BE2C (cell line): ENCODE data around the gene COL27A1.

Experiments
- DNase-seq: peaks from one replicate; pipeline ENCODE4 v3.0.0-alpha.2; 2020
- H3K27me3 ChIP-seq: fragments of 250-450 bp; sonication (Bioruptor Pico); 2 replicates; pipeline ENCODE4 v1.5.1; 2020; ENCODE audit warnings: mild to moderate bottlenecking
- H3K36me3 ChIP-seq: fragments of 250-450 bp; sonication (Bioruptor Pico); 2 replicates; pipeline ENCODE4 v1.5.1; 2020; ENCODE audit warnings: mild to moderate bottlenecking
- H3K4me1 ChIP-seq: fragments of 250-450 bp; sonication (Bioruptor Pico); 2 replicates; pipeline ENCODE4 v1.5.1; 2020
- H3K4me3 ChIP-seq: 2 replicates; pipeline ENCODE4 v1.5.1; 2011; ENCODE audit warnings: low read depth, low read length
- H3K9me3 ChIP-seq: fragments of 250-450 bp; sonication (Bioruptor Pico); 2 replicates; pipeline ENCODE4 v1.5.1; 2020
- CTCF ChIP-seq: IDR thresholded peaks from 2 replicates; pipeline ENCODE4 v1.5.1; 2012; ENCODE audit warnings: mild to moderate bottlenecking, low read depth, low read length

Gene COL27A1

DNA sequence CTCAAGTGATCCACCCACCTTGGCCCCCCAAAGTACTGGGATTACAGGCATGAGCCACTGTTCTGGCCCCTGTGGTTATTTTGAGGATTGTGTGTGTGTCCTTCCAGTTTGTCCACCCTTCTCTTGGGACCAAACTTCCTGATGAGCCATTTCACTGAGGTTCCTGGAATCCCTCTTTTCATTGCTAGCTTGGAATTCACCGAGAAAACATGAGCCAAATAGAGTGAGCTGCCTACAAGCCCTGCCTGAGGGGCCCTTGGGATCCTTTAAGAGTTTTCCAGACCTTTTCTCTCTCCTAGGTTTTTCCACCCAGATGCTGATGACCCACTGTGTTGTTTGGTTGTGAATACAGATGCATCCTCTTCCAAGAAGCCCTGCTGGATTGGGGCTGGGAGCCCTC lies 43.0 kb upstream of the COL27A1 start:
- Histone ChIP-seq H3K9me3 (no peaks in the 10 kb centered on the region), H3K36me3 (no peaks in the 10 kb centered on the region), H3K4me1 (no peaks in the 10 kb centered on the region), H3K4me3 (no peak overlapping the region), H3K27me3 (peaks cover 41% of the 10 kb centered on the region)
- no peak for TF ChIP-seq CTCF
- DNase-seq, result no peak

DNA sequence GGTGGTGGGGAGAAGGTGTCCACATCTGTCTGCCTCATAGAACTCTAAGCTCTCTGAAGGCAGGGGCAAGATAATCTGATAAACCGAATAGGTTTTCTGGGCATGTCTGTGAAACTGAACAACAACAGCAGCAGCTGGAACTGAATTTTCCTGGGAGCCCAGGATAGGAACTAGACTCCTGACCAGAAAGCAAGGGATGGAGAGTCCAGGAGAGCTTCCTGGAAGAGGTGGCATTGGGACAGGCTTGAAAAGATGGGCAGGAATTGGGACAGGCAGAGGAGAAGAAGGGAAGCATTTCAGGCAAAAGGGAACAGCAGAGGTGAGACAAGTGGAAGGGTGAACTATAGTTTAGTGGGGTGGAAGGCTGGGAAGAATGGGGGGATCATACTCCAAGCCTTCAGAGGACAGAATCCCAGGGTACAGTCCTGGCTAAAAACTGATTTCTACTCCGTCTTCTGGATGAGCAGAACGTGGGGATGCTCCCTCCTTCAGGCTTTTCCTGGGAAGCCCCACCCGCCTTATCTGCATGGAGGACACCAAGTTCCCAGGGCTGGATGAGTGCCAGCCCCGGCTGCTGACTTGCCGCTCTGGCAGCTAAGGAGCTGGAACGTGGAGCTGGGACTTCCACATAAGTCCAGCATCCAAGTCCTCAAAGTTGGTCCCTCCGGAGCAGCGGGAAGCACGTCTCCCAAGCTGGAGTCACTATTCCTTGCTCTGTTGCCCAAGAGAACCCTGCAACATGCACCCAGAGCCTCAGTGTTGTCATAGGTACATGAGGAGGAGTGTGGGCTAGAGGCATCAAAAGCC lies 42.4 kb upstream of the COL27A1 start:
- TF ChIP-seq CTCF, result no peak
- peak; percentile 55 for DNase-seq
- H3K9me3 ChIP-seq, result no peaks in the 10 kb centered on the region
- H3K36me3 ChIP-seq, result no peaks in the 10 kb centered on the region
- peaks cover 47% of the 10 kb centered on the region for H3K27me3 ChIP-seq
- H3K4me3 ChIP-seq, result no peak overlapping the region
- H3K4me1 ChIP-seq, result no peaks in the 10 kb centered on the region

GRCh38 chr9:114114364-114114763 lies 41.0 kb upstream of the COL27A1 start:
- peaks cover 61% of the 10 kb centered on the region for H3K27me3 ChIP-seq
- no peaks in the 10 kb centered on the region for H3K36me3 ChIP-seq
- no peak for TF ChIP-seq CTCF
- H3K9me3 ChIP-seq, result no peaks in the 10 kb centered on the region
- H3K4me1 ChIP-seq, result no peaks in the 10 kb centered on the region
- H3K4me3 ChIP-seq, result no peak overlapping the region
- DNase-seq, result no peak

GRCh38 chr9:114115654-114116125 lies 39.6 kb upstream of the COL27A1 start:
- H3K27me3 ChIP-seq, result peaks cover 68% of the 10 kb centered on the region
- no peak overlapping the region for H3K4me3 ChIP-seq
- no peaks in the 10 kb centered on the region for H3K36me3 ChIP-seq
- no peak for TF ChIP-seq CTCF
- no peaks in the 10 kb centered on the region for H3K9me3 ChIP-seq
- no peak for DNase-seq
- no peaks in the 10 kb centered on the region for H3K4me1 ChIP-seq

DNA sequence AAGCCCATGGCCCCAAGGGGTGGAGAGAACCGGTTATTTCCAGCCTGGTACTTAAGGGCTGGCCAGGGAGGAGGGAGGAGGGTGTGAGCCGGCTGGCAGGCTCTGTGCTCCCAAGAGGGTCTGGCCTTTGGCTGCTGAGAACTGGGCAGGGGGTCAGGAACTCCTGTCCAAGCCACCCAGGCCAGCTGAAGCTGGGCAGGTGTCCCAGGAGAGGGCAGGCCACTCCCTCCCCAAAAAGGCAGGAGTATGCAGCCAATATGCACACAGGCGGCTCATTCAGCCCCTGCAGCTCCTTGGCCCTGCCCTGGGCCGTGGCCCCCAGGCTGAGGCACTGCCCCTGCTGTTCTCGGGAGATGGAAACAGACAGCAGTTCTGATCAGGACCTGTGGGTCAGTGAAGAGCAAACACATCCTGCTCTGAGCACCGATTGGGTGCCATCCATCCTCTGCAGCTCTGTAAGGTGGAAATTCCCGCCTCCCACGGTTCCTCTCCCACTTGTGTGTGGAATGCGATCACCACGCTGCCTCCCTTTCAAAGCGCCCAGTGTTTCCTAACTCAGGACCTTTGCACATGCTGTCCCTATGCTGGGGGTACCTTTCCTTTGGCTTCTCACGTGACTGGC lies 39.1 kb upstream of the COL27A1 start:
- no peak overlapping the region for H3K4me3 ChIP-seq
- no peak for TF ChIP-seq CTCF
- DNase-seq, result no peak
- H3K27me3 ChIP-seq, result peaks cover 68% of the 10 kb centered on the region
- no peaks in the 10 kb centered on the region for H3K4me1 ChIP-seq
- H3K36me3 ChIP-seq, result no peaks in the 10 kb centered on the region
- H3K9me3 ChIP-seq, result no peaks in the 10 kb centered on the region

DNA sequence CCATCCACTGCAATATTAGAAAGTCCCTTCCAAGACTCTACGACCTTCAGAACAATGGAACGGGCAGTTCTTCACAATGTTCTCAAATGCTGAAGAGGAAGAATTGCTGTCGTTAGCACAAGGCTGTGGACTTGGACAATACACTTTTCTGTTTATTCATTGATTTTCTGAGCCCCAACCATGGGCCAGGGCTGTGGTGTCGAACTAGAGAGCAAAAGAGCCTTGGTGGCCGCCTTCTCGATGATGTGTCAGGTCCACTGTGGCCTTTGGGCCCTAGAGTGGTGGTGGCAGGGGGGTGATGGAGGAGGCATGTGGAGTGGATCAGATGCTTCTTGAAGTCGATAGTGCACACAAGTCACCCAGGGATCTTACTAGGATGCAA lies 37.7 kb upstream of the COL27A1 start:
- Histone ChIP-seq H3K4me3 (no peak overlapping the region), H3K4me1 (no peaks in the 10 kb centered on the region), H3K9me3 (no peaks in the 10 kb centered on the region), H3K36me3 (no peaks in the 10 kb centered on the region), H3K27me3 (peaks cover 62% of the 10 kb centered on the region)
- TF ChIP-seq CTCF, result no peak
- no peak for DNase-seq
